Activated naive CD4-positive, alpha-beta T cell treated with anti-CD3 and anti-CD28 coated beads, Interleukin-2, amount 10 ng/mL, durations not matched to agents 7 days and 5 days (primary cell): ENCODE data around the gene JAK1.
"Not testable (repeated sequence)": the region's sequence is repeated elsewhere in the genome, so short reads cannot be mapped to it uniquely, and the experiment has no call there.

ENCODE experiments used
- CTCF ChIA-PET: fragments of 350-600 bp; sonication (Branson Sonifier 250); formaldehyde crosslinking; loops from one replicate; lab custom pipeline; 2021; ENCODE audit warnings: antibody characterized with exemption; lab: Charles Lee
- DNase-seq: peaks from one replicate; pipeline ENCODE4 v3.0.0-alpha.2; 2020
- H3K27ac Mint-ChIP-seq: one replicate; pipeline ENCODE4 v1.8.0; 2021; ENCODE audit warnings: mild to moderate bottlenecking, moderate library complexity, mixed read lengths
- H3K27me3 Mint-ChIP-seq: one replicate; pipeline ENCODE4 v1.8.0; 2021; ENCODE audit warnings: mild to moderate bottlenecking, mixed read lengths
- H3K36me3 Mint-ChIP-seq: one replicate; pipeline ENCODE4 v1.8.0; 2021; ENCODE audit warnings: mixed read lengths
- H3K4me1 Mint-ChIP-seq: one replicate; pipeline ENCODE4 v1.8.0; 2021; ENCODE audit warnings: mixed read lengths
- H3K4me3 Mint-ChIP-seq: one replicate; pipeline ENCODE4 v1.8.0; 2021; ENCODE audit warnings: mild to moderate bottlenecking, moderate library complexity, mixed read lengths
- H3K9me3 Mint-ChIP-seq: one replicate; pipeline ENCODE4 v1.8.0; 2021; ENCODE audit warnings: mixed read lengths

Gene JAK1

GRCh38 chr1:64966158-64966971 is at the start of gene JAK1:
Gene JAK1 (minus strand): TSS chr1:64966549. CDS start chr1:64886264, 80,285 bp downstream.
- Mint-ChIP-seq H3K9me3 (no peaks in the 10 kb centered on the region), H3K27ac (peak within 1 kb of the TSS; percentile 92), H3K4me1 (peaks cover 56% of the 10 kb centered on the region), H3K27me3 (peaks cover 4% of the 10 kb centered on the region), H3K4me3 (peak within 1 kb of the TSS; percentile 92), H3K36me3 (peaks cover 20% of the 10 kb centered on the region)
- DNase-seq, result peak; percentile 91
- CTCF ChIA-PET, result interaction anchor here (0.6 to 1.2 kb wide), 4 partner anchors 37 to 109 kb away, joined by 3 read pairs; no protein-coding TSS in a partner anchor

- peaks cover 3% of the 10 kb centered on the region for H3K27me3 Mint-ChIP-seq
- peaks cover 11% of the 10 kb centered on the region for H3K36me3 Mint-ChIP-seq
- CTCF ChIA-PET, result no interaction called here
- H3K9me3 Mint-ChIP-seq, result peaks cover 4% of the 10 kb centered on the region
- DNase-seq, result no peak
- H3K4me1 Mint-ChIP-seq, result peaks cover 24% of the 10 kb centered on the region
- no peak overlapping the region for H3K4me3 Mint-ChIP-seq
- H3K27ac Mint-ChIP-seq, result no peak overlapping the region
Measured at GRCh38 chr1:65014321-65014720, 48.0 kb upstream of the JAK1 start.

- peaks cover 37% of the 10 kb centered on the region for H3K4me1 Mint-ChIP-seq
- peaks cover 11% of the 10 kb centered on the region for H3K36me3 Mint-ChIP-seq
- no peak overlapping the region for H3K4me3 Mint-ChIP-seq
- H3K9me3 Mint-ChIP-seq, result peaks cover 4% of the 10 kb centered on the region
- peaks cover 18% of the 10 kb centered on the region for H3K27me3 Mint-ChIP-seq
- DNase-seq, result no peak
- peak overlapping the region; percentile 75 for H3K27ac Mint-ChIP-seq
- CTCF ChIA-PET, result interaction anchor here (0.6 kb wide), 1 partner anchor 42 kb away, joined by 3 read pairs; no protein-coding TSS in a partner anchor
Measured at GRCh38 chr1:65011983-65012382, 45.6 kb upstream of the JAK1 start.

- H3K4me3 Mint-ChIP-seq, result no peak overlapping the region
- peak overlapping the region; percentile 65 for H3K27ac Mint-ChIP-seq
- CTCF ChIA-PET, result interaction anchor here (1.0 kb wide), 1 partner anchor 11 kb away, joined by 3 read pairs; no protein-coding TSS in a partner anchor
- H3K9me3 Mint-ChIP-seq, result peaks cover 4% of the 10 kb centered on the region
- H3K36me3 Mint-ChIP-seq, result peaks cover 11% of the 10 kb centered on the region
- H3K27me3 Mint-ChIP-seq, result peaks cover 29% of the 10 kb centered on the region
- H3K4me1 Mint-ChIP-seq, result peaks cover 37% of the 10 kb centered on the region
- DNase-seq, result peak; percentile 24
Measured at GRCh38 chr1:65009724-65010420, 43.5 kb upstream of the JAK1 start.

- peaks cover 4% of the 10 kb centered on the region for H3K9me3 Mint-ChIP-seq
- H3K4me1 Mint-ChIP-seq, result peaks cover 37% of the 10 kb centered on the region
- no peak overlapping the region for H3K4me3 Mint-ChIP-seq
- H3K27me3 Mint-ChIP-seq, result peaks cover 31% of the 10 kb centered on the region
- DNase-seq, result peak; percentile 27
- peaks cover 11% of the 10 kb centered on the region for H3K36me3 Mint-ChIP-seq
- CTCF ChIA-PET, result interaction anchor here (1.0 to 1.4 kb wide), 2 partner anchors 11 to 55 kb away, joined by 3 read pairs; no protein-coding TSS in a partner anchor
- peak overlapping the region; percentile 65 for H3K27ac Mint-ChIP-seq
Measured at GRCh38 chr1:65009176-65009575, 42.8 kb upstream of the JAK1 start.

- no peak for DNase-seq
- no peak overlapping the region for H3K4me3 Mint-ChIP-seq
- H3K9me3 Mint-ChIP-seq, result peaks cover 4% of the 10 kb centered on the region
- peaks cover 50% of the 10 kb centered on the region for H3K27me3 Mint-ChIP-seq
- H3K4me1 Mint-ChIP-seq, result peaks cover 47% of the 10 kb centered on the region
- no peak overlapping the region for H3K27ac Mint-ChIP-seq
- H3K36me3 Mint-ChIP-seq, result peaks cover 11% of the 10 kb centered on the region
- CTCF ChIA-PET, result no interaction called here
Measured at GRCh38 chr1:65006806-65007205, 40.5 kb upstream of the JAK1 start.

GRCh38 chr1:65003316-65003664 is 36.9 kb upstream of the JAK1 start:
- peaks cover 5% of the 10 kb centered on the region for H3K36me3 Mint-ChIP-seq
- H3K27me3 Mint-ChIP-seq, result peaks cover 51% of the 10 kb centered on the region
- peak overlapping the region; percentile 64 for H3K4me3 Mint-ChIP-seq
- H3K9me3 Mint-ChIP-seq, result peaks cover 8% of the 10 kb centered on the region
- no peak overlapping the region for H3K27ac Mint-ChIP-seq
- CTCF ChIA-PET, result interaction anchor here (0.9 kb wide), 1 partner anchor 37 kb away, joined by 3 read pairs; the partner anchor contains the start of gene JAK1
- H3K4me1 Mint-ChIP-seq, result peaks cover 30% of the 10 kb centered on the region
- no peak for DNase-seq

GRCh38 chr1:65002508-65003315 is 36.4 kb upstream of the JAK1 start:
- DNase-seq, result peak; percentile 74
- peak overlapping the region; percentile 64 for H3K4me3 Mint-ChIP-seq
- peaks cover 9% of the 10 kb centered on the region for H3K9me3 Mint-ChIP-seq
- H3K36me3 Mint-ChIP-seq, result peaks cover 7% of the 10 kb centered on the region
- peaks cover 47% of the 10 kb centered on the region for H3K27me3 Mint-ChIP-seq
- CTCF ChIA-PET, result interaction anchor here (0.6 to 1.4 kb wide), 2 partner anchors 28 to 1433 kb away, joined by 3 read pairs; no protein-coding TSS in a partner anchor
- peaks cover 26% of the 10 kb centered on the region for H3K4me1 Mint-ChIP-seq
- H3K27ac Mint-ChIP-seq, result no peak overlapping the region

- peaks cover 7% of the 10 kb centered on the region for H3K36me3 Mint-ChIP-seq
- H3K27me3 Mint-ChIP-seq, result peaks cover 42% of the 10 kb centered on the region
- H3K9me3 Mint-ChIP-seq, result peaks cover 9% of the 10 kb centered on the region
- CTCF ChIA-PET, result interaction anchor here (1.2 to 1.4 kb wide), 2 partner anchors 28 to 42 kb away, joined by 3 read pairs; no protein-coding TSS in a partner anchor
- H3K4me1 Mint-ChIP-seq, result peaks cover 26% of the 10 kb centered on the region
- peak overlapping the region; percentile 64 for H3K4me3 Mint-ChIP-seq
- no peak overlapping the region for H3K27ac Mint-ChIP-seq
- peak; percentile 24 for DNase-seq
Measured at GRCh38 chr1:65002156-65002507, 35.8 kb upstream of the JAK1 start.

- DNase-seq, result peak; percentile 72
- peaks cover 26% of the 10 kb centered on the region for H3K4me1 Mint-ChIP-seq
- H3K9me3 Mint-ChIP-seq, result peaks cover 9% of the 10 kb centered on the region
- H3K4me3 Mint-ChIP-seq, result peak overlapping the region; percentile 64
- H3K27ac Mint-ChIP-seq, result no peak overlapping the region
- peaks cover 37% of the 10 kb centered on the region for H3K27me3 Mint-ChIP-seq
- CTCF ChIA-PET, result interaction anchor here (1.1 to 1.4 kb wide), 3 partner anchors 27 to 74 kb away, joined by 3 read pairs; no protein-coding TSS in a partner anchor
- H3K36me3 Mint-ChIP-seq, result peaks cover 7% of the 10 kb centered on the region
Measured at GRCh38 chr1:65001231-65001792, 35.0 kb upstream of the JAK1 start.

- Mint-ChIP-seq H3K27me3 (peaks cover 17% of the 10 kb centered on the region), H3K4me1 (peaks cover 23% of the 10 kb centered on the region)
- H3K9me3 Mint-ChIP-seq, H3K27ac Mint-ChIP-seq, H3K4me3 Mint-ChIP-seq, DNase-seq, H3K36me3 Mint-ChIP-seq, CTCF ChIA-PET: not testable (repeated sequence)
Measured at GRCh38 chr1:64998425-64998948, 32.1 kb upstream of the JAK1 start.

- CTCF ChIA-PET, result no interaction called here
- Mint-ChIP-seq H3K9me3 (peaks cover 9% of the 10 kb centered on the region), H3K4me3 (no peak overlapping the region), H3K36me3 (peaks cover 7% of the 10 kb centered on the region), H3K27ac (no peak overlapping the region), H3K27me3 (peaks cover 5% of the 10 kb centered on the region), H3K4me1 (peaks cover 14% of the 10 kb centered on the region)
- DNase-seq, result no peak
Measured at GRCh38 chr1:64996541-64997257, 30.4 kb upstream of the JAK1 start.

GRCh38 chr1:64995316-64995715 is 29.0 kb upstream of the JAK1 start:
- DNase-seq, result no peak
- CTCF ChIA-PET, result no interaction called here
- Mint-ChIP-seq H3K27ac (no peak overlapping the region), H3K36me3 (peaks cover 7% of the 10 kb centered on the region), H3K4me1 (peaks cover 2% of the 10 kb centered on the region), H3K9me3 (peaks cover 9% of the 10 kb centered on the region), H3K27me3 (peaks cover 5% of the 10 kb centered on the region), H3K4me3 (no peak overlapping the region)
